NCI-H2171 (cell line): ENCODE results near the gene MYPOP.
A peak's percentile ranks its signal among the peaks of the same experiment; 100 is the strongest.

Source experiments
- DNase-seq: peaks from one replicate; lab custom pipeline; 2025; lab: John Stamatoyannopoulos, UW

The MYPOP gene, protein sequence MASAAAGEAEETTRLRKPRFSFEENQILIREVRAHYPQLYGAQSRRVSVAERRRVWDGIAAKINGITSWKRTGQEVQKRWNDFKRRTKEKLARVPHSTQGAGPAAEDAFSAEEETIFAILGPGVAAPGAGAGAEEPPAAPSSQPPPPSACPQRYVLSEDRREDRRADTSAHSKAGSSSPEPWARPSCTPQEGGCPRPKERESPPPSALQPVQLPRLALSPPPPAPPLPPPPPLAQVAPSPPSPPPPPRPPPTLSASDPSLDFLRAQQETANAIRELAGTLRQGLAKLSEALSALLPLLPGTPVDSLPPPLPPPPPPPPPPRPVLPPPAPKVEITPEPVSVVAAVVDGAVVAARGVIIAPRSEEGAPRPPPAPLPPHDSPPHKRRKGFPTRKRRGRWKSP

DNA sequence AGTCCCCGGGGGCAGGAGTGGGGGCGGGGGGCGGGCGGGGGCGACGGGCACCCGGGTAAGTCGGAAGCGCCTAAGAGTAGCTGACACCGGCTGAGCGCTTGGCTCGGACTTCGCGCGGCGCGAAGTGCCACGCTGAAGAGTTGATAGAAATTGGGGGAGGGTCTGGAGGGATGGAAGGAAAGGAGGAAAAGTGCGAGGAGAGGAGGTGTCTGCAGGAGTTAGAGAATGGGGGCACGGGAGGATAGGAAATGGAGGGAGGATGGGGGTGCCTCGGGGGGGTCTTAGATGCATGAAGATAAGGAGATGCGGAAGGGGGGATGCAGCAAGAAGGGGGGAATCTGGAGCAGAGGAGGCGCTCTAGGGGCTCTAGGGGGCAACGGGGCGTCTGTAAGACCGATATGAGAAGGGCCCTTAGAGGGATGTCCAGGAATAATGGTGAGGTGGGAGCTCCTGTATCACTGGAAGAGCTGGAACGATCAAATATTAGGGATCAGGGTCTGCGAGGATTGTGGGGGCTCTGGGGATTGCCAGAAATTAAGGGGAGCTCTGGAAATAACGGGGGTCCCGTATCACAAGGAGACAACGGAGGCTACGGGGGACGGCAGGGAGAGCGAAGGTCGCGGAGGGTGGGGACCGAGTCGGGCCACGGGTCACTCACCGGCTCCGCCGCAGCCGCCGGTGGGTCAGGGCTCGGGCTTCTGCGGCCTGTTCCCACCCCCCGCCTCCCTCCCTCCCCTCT is at the start of gene MYPOP:
MYPOP (minus strand) TSS at position 702 of the 739 bp plus-strand sequence. CDS start 840 bp downstream, outside the sequence.
- peak; percentile 9 for DNase-seq

DNA sequence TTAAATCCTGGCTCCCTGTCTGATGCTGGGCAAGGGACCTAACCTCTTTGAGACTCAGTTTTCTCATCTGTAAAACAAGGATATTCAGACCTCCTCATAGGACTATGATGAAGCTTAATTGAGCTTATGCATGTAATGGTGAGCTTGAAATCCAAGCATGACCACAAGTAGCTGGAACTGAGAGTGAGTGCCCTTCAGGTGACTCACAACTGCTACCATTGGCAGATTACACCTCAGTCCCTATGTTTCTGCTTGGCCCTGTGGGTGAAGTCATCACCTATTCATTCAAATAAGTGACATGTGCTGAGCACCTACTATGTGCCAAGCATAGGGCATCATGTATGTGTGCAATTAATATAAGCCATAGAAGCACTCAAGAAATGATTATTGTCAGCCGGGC is 45.5 kb upstream of the MYPOP start:
- no peak for DNase-seq

DNA sequence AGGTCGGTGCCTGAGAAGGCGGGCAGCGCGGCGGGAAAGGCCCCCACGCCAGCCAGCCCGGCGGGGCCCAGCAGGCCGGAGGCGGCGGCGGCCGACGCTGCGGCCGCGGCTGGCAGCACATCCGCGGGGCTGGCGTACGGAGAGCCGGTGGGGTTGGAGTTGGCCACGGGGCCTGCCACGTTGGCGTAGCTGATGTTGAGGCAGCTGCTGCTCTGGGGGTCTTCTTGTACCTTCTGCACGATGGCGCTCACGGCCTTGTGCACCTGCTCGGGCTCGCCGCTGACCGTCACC is 38.0 kb upstream of the MYPOP start:
- DNase-seq = no peak

DNA sequence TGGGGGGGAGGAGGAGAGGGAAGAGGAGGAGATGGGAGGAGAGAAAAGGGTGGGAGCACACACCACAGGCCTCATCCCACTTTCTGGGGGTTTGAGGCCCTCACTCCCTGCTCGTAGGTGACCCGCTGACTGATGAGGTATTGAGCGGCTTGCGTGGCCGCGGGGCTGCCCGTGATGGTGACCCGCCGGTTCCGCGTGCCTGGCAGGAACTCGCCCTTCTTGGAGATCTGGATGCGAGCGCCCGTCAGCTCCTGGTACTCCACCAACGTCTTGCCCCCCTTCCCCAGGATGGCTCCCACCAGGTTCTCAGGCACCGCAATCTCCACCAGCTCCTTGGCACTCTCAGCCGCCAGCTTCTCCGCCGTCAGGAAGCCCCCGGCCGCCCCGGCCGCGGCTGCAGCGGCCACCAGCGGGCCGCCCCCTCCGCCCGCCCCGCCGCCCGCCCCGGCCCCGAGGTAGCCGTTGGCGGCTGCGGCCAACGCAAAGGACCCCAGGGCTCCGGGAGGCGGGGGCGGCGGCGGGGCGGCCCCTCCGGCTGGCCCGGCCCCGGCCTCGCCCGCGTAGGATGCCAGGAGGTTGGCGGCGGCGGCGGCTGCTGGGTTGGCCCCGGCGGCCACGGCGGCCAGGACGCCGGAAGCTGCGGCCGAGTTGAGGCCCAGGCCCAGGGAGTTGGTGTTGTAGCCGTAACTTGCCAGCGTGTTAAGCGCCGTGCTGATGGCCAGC is 37.5 kb upstream of the MYPOP start:
- DNase-seq = no peak

DNA sequence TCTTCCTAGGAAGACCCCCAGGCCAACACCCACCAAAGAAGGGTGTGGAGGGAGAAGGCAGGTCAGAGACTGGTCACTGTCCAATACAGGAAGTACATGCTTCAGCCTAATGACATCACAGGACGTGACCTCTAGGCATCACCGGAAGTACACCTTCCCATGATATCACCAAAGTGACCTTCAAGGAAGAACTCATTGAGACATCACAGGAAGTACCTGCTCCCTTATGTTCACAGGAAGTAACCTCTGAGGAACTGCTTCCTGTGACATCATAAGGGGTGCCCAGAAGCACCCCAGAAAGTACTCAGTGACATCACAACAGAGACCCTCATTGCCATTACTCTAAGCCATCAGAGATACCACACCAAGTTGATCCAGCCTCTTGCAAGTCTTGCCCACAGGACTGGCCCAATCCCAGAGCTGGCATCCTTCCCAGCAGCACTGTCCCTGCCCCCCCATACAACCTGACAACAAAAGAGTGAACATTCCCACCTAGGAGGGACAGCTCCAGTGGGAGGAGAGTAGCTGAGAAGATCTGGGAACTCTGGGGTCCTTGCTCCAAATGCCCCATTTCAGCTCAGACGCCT is 36.4 kb upstream of the MYPOP start:
- DNase-seq = no peak

DNA sequence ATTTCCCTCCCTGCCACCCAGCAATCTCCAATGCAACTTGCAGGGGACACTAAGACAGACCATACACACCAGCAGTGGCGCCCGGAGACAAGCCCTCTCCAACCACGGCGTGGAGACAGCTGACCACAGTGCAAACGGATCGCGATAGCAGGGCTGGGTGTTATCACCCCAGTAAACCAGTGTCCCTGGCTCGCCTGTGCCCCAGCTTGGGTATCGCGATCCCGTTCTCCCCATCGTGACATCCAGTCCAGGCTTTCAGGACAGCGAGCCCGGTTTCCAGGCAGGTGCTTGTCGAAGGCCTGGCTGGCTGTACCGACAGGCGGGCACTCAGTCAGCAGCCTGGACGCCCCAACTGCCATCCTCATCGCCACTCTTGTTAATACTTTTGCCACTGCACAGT is 32.9 kb upstream of the MYPOP start:
- DNase-seq = no peak

DNA sequence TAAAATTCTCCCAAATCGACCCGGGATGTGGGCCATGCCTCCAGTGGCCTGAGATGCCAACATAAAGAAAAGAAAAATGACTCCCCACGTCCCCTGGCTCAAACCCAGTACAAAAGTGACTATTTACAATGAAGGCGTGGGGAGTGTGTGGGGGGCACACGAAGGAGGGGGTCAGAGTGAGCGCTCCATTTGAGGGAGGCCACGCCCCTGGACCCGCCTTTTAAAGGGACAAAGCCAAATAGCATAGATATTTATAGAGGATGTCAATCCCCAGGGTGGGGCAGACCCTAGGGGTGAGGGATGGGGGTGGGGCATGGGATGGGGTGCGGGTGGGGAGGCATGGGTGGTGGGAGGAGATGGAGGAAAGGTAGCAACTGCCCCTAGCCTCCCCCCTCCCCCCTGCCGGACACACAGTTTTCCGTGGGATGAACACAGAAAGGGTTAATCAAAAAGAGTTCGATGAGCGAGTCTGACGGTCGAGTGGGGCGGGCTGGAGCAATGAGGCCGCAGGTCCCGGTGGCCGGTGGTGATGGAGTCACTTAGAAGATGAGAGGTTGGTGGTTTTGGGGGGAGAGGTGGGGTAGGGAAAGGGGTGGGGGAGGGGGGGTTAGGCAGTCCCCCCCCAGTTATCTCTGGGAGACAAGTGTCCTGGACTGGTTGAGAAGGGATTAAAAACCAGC is 32.3 kb upstream of the MYPOP start:
- DNase-seq = no peak

DNA sequence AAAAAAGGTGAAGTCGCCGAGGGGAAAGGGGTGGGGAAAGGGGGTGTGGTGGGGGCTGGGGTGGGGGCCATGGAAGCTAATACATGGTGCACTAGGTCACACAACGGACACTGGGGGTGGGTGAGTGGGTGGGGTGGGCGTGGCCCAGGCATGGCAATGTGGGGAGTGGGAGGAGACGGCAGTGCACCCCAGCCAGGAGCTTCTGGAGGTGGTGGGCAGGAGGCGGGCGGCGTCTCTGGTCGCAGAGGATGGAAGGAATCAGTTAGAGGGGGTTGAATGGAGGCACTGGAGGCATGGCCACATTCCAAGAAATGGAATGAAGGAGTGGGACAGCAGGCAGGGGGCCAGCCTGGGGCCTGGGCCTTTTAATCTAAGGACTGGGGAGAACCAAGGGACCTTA is 31.3 kb upstream of the MYPOP start:
- no peak for DNase-seq

DNA sequence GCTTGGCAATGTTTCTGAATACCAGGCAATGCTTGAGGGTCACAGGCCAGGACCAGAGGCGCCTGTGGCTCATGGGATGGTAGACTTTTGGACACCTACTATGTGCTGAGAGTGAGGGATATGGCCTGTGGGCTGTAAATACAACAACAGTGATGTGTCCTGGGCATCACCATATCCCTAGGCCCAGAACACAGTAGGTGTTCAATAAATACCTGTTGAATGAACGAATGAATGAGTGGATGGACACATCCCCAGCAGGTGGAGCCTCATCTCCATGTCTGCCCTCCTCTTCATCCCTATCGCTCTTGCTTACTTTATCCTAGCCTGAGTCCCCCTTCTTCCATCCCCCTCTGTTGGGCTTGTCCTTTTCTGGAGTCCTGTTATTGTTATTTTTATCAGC is 28.6 kb upstream of the MYPOP start:
- DNase-seq = no peak

DNA sequence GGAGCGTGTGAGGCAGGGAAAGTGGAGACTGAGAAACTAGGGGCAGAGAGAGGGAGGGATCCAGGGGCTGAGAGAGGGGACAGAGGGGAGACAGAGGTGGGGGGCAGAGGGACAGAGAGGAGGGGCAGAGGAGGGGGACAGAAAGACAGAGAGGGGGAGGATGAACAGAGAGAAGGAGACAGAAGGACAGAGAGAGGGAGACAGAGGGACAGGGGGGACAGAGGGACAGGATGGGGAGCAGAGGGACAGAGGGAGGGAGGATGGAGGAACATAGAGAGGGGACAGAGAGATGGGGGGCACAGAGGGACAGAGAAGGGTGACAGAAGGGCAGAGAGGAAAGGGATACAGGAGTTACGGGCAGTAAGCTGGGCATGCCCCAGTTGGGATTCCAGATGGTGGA is 26.8 kb upstream of the MYPOP start:
- no peak for DNase-seq

DNA sequence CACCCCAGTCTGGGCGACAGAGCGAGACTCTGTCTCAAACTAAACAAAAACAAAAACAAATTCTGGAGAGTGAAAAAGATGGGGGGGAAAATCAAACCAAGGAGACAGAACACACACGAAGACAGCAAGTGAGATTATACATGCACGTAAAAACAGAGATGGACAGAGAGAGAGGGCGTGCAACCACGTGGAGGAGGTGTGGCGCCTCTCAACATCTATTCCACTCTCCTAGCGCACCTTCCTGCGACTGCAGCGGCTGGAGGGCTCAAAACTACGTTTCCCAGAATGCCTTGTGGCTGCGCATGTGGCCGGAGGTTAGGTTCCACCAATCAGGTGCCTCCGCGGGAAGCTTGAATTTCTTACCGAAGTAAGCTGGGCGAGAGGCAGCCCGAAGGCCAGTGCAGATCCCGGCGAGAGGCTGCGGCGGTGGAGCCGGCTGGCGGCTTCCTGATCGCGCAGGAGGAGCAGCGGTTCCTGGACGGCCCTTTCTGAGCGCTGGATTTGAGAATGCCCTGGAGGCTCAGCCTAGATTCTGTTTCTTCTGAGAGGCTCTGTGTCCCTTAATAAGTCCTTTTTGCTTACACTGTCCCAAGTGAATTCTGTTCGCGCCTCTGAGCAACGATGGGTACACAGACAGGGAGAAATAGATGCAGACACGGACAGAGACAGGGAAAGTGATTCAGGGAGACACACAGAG is 25.3 kb upstream of the MYPOP start:
- peak; percentile 94 for DNase-seq

DNA sequence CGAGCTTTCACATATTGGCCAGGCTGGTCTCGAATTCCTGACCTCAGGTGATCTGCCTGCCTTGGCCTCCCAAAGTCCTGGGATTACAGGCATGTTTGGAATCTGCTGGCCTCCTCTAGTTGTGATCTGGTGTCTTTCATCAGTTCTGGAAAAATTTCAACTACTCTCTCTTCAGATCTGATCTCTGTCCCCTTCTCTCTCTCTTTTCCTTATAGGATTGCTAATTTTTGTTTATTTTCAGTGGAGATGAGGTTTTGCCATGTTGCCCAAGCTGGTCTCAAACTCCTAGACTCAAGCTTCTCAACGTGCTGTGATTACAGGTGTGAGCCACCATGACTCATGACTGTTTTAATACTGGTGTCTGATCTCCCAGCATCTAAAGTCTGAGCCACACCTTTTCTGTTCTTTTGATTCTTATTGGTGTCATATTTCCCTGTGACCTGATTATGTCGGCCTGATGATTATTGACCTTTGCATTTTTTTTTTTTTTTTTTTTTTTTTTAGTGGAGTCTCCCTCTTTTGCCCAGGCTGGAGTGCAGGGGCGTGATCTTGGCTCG is 22.6 kb upstream of the MYPOP start:
- no peak for DNase-seq

DNA sequence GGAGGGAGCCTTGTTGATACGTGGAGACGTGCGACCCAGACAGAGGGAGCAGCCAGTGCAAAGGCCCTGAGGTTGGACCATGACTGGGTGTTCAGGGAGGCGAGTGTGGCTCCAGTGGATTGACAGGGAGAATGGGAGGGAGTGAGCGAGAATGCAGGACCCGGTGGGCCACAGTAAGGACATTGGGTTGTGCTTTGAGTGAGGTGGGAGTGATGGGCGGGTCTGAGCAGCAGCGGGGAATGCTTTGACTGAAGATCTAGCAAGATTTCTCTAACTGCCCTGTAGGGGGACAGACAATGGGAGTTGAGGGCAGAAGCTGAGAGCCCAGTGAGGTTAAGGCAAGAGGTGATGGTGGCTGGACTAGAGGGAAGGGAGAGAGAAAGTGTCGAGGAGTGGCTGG is 19.9 kb upstream of the MYPOP start:
- DNase-seq = no peak

DNA sequence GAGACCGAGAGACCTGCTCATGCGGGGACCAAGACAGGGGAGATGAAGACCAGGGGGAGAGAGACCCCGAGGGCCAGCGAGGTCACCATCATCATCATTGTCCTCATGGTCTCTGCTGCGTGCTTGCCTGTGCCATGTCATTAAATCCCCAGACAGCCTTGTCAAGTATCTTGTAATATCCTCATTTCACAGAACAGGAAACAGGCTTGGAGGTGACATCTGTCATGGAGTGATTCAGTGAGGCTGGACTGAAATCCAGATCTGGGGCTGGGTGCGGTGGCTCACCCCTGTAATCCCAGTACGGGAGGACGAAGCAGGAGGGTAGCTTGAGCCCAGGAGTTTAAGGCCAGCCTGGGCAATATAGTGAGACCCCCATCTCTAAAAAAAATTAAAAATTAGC is 18.0 kb upstream of the MYPOP start:
- DNase-seq = no peak

DNA sequence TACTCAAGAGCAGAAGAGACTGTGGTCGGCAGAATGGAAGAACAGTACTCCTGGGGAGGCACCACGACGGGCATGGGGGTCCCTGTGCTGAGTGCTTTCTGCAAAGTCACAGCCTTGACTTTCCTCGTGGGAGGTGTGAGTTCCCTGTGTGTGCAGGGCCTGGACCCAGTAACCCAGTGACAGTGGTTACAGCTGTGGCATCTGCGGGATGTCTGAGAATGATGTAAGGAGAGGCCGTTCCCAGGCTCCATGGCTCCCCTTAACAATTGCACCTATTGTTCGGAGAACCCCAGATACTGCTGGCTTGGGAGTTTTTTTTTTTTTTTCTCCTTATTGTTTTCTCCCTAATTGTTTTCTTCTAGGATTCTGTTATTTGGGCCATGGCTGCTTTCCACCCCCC is 17.3 kb upstream of the MYPOP start:
- no peak for DNase-seq

DNA sequence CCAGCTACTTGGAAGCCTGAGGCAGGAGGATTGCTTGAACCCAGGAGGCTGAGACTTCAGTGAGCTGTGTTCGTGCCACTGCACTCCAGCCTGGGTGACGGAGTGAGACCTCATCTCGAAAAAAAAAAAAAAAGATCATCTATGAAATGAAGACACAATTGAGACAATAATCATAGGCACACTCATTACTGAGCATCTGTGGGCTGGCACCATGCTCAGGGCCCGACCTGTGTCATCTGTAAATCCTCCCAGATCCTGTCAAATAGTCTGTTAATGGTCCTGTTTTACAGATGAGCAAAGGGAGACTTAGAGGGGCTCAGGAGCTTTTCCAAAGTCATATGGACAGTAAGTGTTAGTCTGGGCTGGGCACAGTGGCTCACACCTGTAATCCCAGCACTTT is 16.3 kb upstream of the MYPOP start:
- DNase-seq = no peak

DNA sequence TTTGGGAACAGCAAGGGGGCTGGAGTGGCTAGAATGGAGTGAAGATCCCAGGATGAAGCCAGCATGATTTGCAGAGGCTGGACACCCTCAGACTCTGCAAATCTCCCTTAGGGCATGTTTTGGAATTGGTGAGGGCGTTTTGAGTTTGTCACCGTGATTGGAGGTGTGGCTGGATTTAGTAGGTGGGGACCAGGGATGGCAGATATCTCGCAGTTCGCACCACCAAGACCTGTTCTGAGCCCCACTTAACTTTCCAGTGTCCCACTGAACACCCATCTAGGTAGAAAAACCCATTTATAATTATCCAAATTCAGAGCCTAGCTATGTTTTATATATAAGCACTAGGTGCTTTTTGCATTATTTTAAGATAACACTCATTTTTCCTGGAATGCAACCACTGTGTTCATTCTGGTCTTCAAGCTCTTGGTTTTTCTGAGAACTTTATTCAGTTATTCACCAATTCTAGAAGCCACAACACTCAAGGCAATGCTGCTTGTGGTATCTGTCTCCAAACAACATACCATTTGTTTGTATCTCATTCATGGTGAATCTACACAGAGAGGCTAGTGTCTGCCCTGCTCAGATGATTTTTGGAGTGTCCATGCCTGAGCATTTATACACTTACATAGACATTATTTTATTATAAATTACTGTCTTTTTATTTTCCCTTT is 15.1 kb upstream of the MYPOP start:
- no peak for DNase-seq

DNA sequence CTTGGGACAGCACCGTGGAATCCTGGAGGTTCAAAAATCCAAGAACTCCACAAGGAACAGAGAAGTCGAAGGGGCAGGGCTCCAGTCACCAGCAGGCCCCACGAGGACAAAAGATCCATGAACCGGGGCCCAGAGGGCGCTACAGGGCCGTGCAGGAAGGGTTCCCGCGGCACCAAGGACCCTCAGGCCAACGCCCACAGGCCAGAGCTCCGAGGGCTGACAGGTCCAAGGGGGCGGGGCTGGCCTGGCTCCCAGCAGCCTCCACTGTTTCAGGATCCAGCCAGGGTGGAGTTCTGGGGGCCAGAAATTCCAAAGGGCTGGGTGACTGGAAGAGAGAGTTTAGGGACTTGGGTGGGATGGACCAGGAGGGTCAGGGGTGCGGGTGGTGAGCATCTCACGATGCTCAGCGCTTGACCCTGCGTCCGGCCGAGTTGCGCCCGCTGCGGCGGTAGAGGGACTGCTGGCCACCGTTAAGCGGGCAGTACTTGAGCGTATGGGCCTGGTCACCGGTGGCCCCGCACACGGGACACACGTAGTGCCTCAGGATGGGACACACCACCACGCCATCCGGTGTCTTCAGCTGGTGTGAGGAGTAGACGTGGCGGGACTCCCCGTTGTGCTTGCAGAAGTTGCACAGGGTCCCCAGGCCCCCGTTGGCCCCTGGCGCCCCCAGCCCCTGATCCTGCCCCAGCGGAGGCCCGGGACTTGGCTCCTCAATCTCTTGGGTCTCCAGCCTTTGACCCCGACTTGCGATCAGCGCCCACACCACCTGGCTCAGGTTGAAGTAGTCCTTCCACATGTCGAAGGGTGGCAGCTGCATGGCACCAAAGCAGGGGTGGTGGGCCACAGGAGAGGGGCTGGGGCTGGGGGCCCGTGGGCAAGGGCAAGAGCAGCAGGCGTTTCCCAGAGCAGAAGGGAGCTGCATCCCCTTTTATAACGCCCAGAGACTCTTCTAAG is 11.7 kb upstream of the MYPOP start, which contains the start of gene NANOS2:
NANOS2 (minus strand) TSS at position 905 of the 957 bp plus-strand sequence; CDS start at position 820, 85 bp downstream.
- no peak for DNase-seq

DNA sequence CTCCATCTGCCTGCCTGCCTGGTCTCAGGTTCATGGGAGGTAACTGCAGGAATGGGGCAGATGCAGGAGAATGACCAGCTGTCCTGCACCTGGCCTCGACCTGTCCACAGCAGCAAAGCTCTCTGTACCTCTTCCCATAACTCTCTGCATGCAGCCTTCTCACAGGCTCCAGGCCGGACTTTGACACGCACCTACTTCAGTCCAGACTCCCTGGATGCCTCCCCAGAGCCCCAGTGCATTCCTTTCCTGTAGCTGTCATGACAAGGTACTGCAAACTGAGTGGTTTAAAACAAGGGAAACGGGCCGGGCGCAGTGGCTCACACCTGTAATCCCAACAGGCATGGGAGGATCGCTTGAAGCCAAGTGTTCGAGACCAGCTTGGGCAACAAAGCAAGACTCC is 8.9 kb upstream of the MYPOP start:
- no peak for DNase-seq
